MM.1S (cell line): ENCODE measurements around the gene PDE11A.

Source experiments
- DNase-seq: peaks from one replicate; pipeline ENCODE4 v3.0.0-alpha.2; 2015
- H2AFZ ChIP-seq: fragments of 300-600 bp; sonication (generic); 2 replicates; pipeline ENCODE4 v1.6.0; 2016; ENCODE audit warnings: antibody characterized with exemption, low read length
- H3F3A ChIP-seq: fragments of 300-600 bp; sonication (generic); 2 replicates; pipeline ENCODE4 v1.6.1; 2016; ENCODE audit warnings: mild to moderate bottlenecking, antibody characterized with exemption, low read length, moderate library complexity, mixed read lengths; ENCODE audit not compliant: insufficient read depth
- H3K27ac ChIP-seq: fragments of 300-600 bp; sonication (generic); 2 replicates; pipeline ENCODE4 v1.5.1; 2016; ENCODE audit warnings: mild to moderate bottlenecking, low read length
- H3K27me3 ChIP-seq: fragments of 300-600 bp; sonication (generic); replicated peaks from 2 replicates; pipeline ENCODE4 v1.6.0; 2016; ENCODE audit warnings: low read length; ENCODE audit not compliant: insufficient read depth
- H3K36me3 ChIP-seq: fragments of 300-600 bp; sonication (generic); replicated peaks from 2 replicates; pipeline ENCODE4 v1.6.1; 2016; ENCODE audit warnings: mild to moderate bottlenecking, low read length, mixed read lengths; ENCODE audit not compliant: insufficient read depth
- H3K4me1 ChIP-seq: fragments of 300-600 bp; sonication (generic); 2 replicates; pipeline ENCODE4 v1.6.1; 2016; ENCODE audit warnings: low read length, mixed read lengths
- H3K4me2 ChIP-seq: fragments of 300-600 bp; sonication (generic); 2 replicates; pipeline ENCODE4 v1.6.0; 2016; ENCODE audit warnings: low read depth, low read length
- H3K4me3 ChIP-seq: fragments of 300-600 bp; sonication (generic); 2 replicates; pipeline ENCODE4 v1.5.1; 2016; ENCODE audit warnings: low read length, mixed read lengths
- H3K79me2 ChIP-seq: fragments of 300-600 bp; sonication (generic); 2 replicates; pipeline ENCODE4 v1.6.1; 2016; ENCODE audit warnings: mixed run types, low read length, mixed read lengths
- H3K9ac ChIP-seq: fragments of 300-600 bp; sonication (generic); 2 replicates; pipeline ENCODE4 v1.6.1; 2016; ENCODE audit warnings: low read length, mixed read lengths
- H3K9me2 ChIP-seq: fragments of 300-600 bp; sonication (generic); replicated peaks from 2 replicates; pipeline ENCODE4 v1.6.1; 2016; ENCODE audit warnings: mild to moderate bottlenecking, low read length, mixed read lengths; ENCODE audit not compliant: insufficient read depth
- H3K9me3 ChIP-seq: fragments of 300-600 bp; sonication (generic); replicated peaks from 2 replicates; pipeline ENCODE4 v1.6.1; 2016; ENCODE audit warnings: mild to moderate bottlenecking, low read length, mixed read lengths; ENCODE audit not compliant: insufficient read depth
- H4K20me1 ChIP-seq: fragments of 300-600 bp; sonication (generic); 2 replicates; pipeline ENCODE4 v1.6.1; 2016; ENCODE audit warnings: mild to moderate bottlenecking, low read length, moderate library complexity, mixed read lengths; ENCODE audit not compliant: insufficient read depth
- EZH2 ChIP-seq: fragments of 300-600 bp; sonication (generic); optimal IDR thresholded peaks from 2 replicates; pipeline ENCODE3; 2017; ENCODE audit warnings: low read depth, mild to moderate bottlenecking, antibody characterized with exemption, low read length, mixed read lengths
- EZH2phosphoT487 ChIP-seq: fragments of 300-600 bp; sonication (generic); IDR thresholded peaks from 2 replicates; pipeline ENCODE4 v1.6.1; 2018; ENCODE audit warnings: antibody characterized with exemption, low read length
- TF ChIP-seq, protein P1 (sequence below): fragments of 300-600 bp; sonication (generic); IDR thresholded peaks from 2 replicates; pipeline ENCODE4 v1.5.1; 2016; ENCODE audit warnings: antibody characterized with exemption, low read length, mixed read lengths

The PDE11A gene

DNA sequence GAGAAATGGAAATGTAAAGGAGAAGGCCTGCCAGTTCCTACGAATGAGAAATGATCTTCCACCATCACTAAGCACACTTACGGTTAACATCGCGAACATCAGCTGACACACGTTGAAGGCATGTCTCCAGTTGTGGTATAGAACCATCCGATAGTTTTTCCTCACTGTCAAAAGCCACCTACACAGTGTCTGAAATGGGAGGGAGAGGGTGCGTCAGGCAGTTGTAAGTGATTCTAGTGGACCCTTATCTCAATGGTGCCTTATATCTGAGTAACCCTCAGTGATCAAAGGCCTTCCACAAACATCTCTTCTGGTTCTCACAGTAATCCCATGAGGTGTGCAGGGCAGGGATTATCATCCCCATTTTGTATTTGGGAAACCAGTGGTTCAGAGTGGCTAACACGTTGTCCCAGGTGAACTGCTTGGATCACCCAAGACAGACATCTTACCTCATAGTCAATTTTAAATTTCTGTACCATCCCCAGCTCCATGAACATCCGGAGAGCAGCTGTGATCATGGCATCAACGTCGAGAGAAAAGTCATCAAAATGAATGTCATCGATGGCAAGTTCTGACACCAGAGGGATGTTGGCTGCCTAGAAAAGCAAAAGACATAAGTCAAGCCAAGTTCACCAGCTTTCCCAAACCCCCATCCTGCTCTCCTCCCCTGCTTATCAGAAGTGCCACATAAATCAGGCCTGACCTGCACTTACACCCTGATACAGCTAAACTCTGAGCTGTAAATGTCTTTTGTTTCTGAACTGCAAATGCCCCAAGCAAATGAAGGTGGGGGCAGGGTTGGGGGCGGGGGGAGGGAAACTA is 344.8 kb downstream of the PDE11A start:
- H3K27ac ChIP-seq, result no peak overlapping the region

DNA sequence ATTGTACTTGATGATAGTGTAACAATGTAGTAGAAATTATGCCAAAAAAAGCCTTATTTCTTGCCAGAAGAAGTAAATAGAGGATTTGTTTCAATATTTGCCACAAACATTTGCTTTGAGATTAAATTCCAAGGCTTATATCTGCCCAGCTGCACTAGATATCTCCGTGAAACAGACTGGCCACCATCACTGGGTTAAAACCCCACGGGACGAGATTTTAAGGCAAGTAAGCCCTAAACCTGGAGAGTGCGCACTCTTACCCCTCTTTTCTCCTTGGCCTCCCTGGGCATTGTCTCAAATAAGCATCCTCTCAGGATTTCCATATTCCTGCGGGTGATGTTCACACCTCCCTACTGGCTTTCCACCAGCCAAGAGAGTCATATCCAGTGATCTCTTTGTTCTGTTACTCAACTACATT is 345.6 kb downstream of the PDE11A start:
- H3K4me1 ChIP-seq, result 0 out of 2 replicates have a peak, but pooled peaks cover 3% of the 10 kb centered on the region
- no peaks in the 10 kb centered on the region for H4K20me1 ChIP-seq
- no peaks in the 10 kb centered on the region for H3K9me2 ChIP-seq
- H3K27ac ChIP-seq, result no peak overlapping the region
- no peak for TF ChIP-seq EZH2phosphoT487
- TF ChIP-seq, protein P1, sequence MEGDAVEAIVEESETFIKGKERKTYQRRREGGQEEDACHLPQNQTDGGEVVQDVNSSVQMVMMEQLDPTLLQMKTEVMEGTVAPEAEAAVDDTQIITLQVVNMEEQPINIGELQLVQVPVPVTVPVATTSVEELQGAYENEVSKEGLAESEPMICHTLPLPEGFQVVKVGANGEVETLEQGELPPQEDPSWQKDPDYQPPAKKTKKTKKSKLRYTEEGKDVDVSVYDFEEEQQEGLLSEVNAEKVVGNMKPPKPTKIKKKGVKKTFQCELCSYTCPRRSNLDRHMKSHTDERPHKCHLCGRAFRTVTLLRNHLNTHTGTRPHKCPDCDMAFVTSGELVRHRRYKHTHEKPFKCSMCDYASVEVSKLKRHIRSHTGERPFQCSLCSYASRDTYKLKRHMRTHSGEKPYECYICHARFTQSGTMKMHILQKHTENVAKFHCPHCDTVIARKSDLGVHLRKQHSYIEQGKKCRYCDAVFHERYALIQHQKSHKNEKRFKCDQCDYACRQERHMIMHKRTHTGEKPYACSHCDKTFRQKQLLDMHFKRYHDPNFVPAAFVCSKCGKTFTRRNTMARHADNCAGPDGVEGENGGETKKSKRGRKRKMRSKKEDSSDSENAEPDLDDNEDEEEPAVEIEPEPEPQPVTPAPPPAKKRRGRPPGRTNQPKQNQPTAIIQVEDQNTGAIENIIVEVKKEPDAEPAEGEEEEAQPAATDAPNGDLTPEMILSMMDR, result no peak
- no peak for TF ChIP-seq EZH2
- DNase-seq, result no peak
- no peak overlapping the region for H2AFZ ChIP-seq
- no peaks in the 10 kb centered on the region for H3K27me3 ChIP-seq
- H3F3A ChIP-seq, result no peaks in the 10 kb centered on the region
- no peak overlapping the region for H3K4me3 ChIP-seq
- no peaks in the 10 kb centered on the region for H3K36me3 ChIP-seq
- no peak overlapping the region for H3K9ac ChIP-seq
- no peaks in the 10 kb centered on the region for H3K9me3 ChIP-seq
- no peaks in the 10 kb centered on the region for H3K79me2 ChIP-seq
- H3K4me2 ChIP-seq, result no peak overlapping the region

More for the DNA sequence above, 344.8 kb downstream of the PDE11A start:
- TF ChIP-seq EZH2phosphoT487, result no peak
- TF ChIP-seq, protein P1, result no peak
- no peak for TF ChIP-seq EZH2
- H3K27me3 ChIP-seq, result no peaks in the 10 kb centered on the region
- H3K9ac ChIP-seq, result no peak overlapping the region
- no peak overlapping the region for H2AFZ ChIP-seq
- H3K9me3 ChIP-seq, result no peaks in the 10 kb centered on the region
- H3K4me2 ChIP-seq, result no peak overlapping the region
- 0 out of 2 replicates have a peak, but pooled peaks cover 3% of the 10 kb centered on the region for H3K4me1 ChIP-seq
- H3K79me2 ChIP-seq, result no peaks in the 10 kb centered on the region
- H3K4me3 ChIP-seq, result no peak overlapping the region
- H3K36me3 ChIP-seq, result no peaks in the 10 kb centered on the region
- no peaks in the 10 kb centered on the region for H3K9me2 ChIP-seq
- H4K20me1 ChIP-seq, result no peaks in the 10 kb centered on the region
- no peaks in the 10 kb centered on the region for H3F3A ChIP-seq
- DNase-seq, result no peak

DNA sequence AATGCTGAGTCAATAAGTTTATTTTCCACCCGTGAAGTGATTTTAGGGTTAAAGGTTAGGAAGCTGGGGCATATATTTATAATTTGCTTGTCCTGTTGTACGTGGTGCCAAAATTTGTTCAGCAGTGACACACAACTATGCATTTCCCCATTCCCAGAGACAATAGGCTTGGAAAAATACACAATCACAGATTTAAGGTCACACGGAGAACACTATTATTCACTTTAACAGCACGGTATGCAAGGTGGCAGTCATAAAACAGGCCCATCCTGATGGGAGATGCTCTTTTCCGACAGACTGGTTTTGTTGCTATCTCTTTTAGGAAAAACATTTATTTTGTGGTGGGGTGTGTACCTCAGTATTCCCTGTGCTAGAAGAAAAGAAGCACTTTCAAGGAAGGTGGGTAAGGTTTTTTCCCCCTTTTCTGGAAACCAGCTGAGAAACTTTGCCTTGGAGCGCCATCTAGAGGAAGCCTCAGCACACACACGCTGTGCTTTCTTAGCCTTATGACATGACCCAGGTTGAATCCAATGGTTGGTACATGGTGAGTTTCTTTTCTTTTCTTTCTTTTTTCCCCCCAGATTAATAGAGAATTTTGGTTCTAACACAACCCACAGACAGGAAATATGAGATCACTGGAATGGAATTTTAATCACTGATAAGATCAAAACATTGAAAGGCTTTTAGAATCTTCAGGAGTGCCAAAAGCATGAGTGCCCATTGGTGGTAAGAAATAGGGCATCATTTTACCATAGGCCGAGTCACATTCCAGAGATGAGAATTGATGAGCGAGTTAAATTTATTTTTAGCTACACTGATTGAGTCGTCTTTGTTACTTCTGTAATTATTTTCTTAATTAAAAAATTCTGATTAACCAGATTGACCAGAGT is 347.9 kb downstream of the PDE11A start:
- H3K27me3 ChIP-seq, result no peaks in the 10 kb centered on the region
- no peak overlapping the region for H3K4me2 ChIP-seq
- peak; percentile 58 for DNase-seq
- no peaks in the 10 kb centered on the region for H3F3A ChIP-seq
- H3K79me2 ChIP-seq, result no peaks in the 10 kb centered on the region
- no peak overlapping the region for H3K4me3 ChIP-seq
- no peaks in the 10 kb centered on the region for H3K4me1 ChIP-seq
- no peak overlapping the region for H2AFZ ChIP-seq
- no peak overlapping the region for H3K27ac ChIP-seq
- no peak overlapping the region for H3K9ac ChIP-seq
- H3K9me2 ChIP-seq, result no peaks in the 10 kb centered on the region
- no peaks in the 10 kb centered on the region for H3K36me3 ChIP-seq
- no peaks in the 10 kb centered on the region for H4K20me1 ChIP-seq
- H3K9me3 ChIP-seq, result no peaks in the 10 kb centered on the region
- TF ChIP-seq, protein P1, result peak; percentile 91
- TF ChIP-seq EZH2phosphoT487, result no peak
